HG03095 (cell line): ENCODE measurements around the gene TMC6.

ENCODE experiments used
- ATAC-seq: cut with Tn5 transposase; IDR thresholded peaks from one replicate; pipeline ENCODE4 v1.9.1; 2021; ENCODE audit warnings: moderate library complexity; ENCODE audit not compliant: unreplicated experiment

TMC6 gene

GRCh38 chr17:78111016-78111726, 17.4 kb downstream of the TMC6 start:
- ATAC-seq = no peak

GRCh38 chr17:78110363-78111015, 18.1 kb downstream of the TMC6 start:
- no peak for ATAC-seq

- no peak for ATAC-seq
Observed at GRCh38 chr17:78109489-78109761, 19.1 kb downstream of the TMC6 start.

- ATAC-seq = no peak
Observed at GRCh38 chr17:78108726-78109488, 19.6 kb downstream of the TMC6 start.

- ATAC-seq = no peak
Observed at GRCh38 chr17:78107976-78108725, 20.4 kb downstream of the TMC6 start.

GRCh38 chr17:78107457-78107856, 21.1 kb downstream of the TMC6 start:
- no peak for ATAC-seq

GRCh38 chr17:78106211-78106610, 22.3 kb downstream of the TMC6 start:
- no peak for ATAC-seq

- no peak for ATAC-seq
Observed at GRCh38 chr17:78105551-78105950, 23.0 kb downstream of the TMC6 start.

GRCh38 chr17:78105101-78105500, 23.5 kb downstream of the TMC6 start:
- no peak for ATAC-seq

GRCh38 chr17:78104540-78104941, 24.0 kb downstream of the TMC6 start:
- ATAC-seq = no peak

GRCh38 chr17:78103311-78103710, 25.2 kb downstream of the TMC6 start:
- no peak for ATAC-seq

GRCh38 chr17:78101542-78101941, 27.0 kb downstream of the TMC6 start:
- no peak for ATAC-seq

GRCh38 chr17:78101112-78101511, 27.4 kb downstream of the TMC6 start:
- no peak for ATAC-seq

- no peak for ATAC-seq
Observed at GRCh38 chr17:78096093-78096492, 32.5 kb downstream of the TMC6 start.

GRCh38 chr17:78095035-78095434, 33.5 kb downstream of the TMC6 start:
- ATAC-seq = no peak

- ATAC-seq = no peak
Observed at GRCh38 chr17:78092794-78093324, 35.7 kb downstream of the TMC6 start.

- ATAC-seq = no peak
Observed at GRCh38 chr17:78089576-78090281, 38.8 kb downstream of the TMC6 start.

GRCh38 chr17:78088529-78088928, 40.0 kb downstream of the TMC6 start:
- no peak for ATAC-seq

GRCh38 chr17:78086740-78087139, 41.8 kb downstream of the TMC6 start:
- no peak for ATAC-seq

GRCh38 chr17:78082988-78083387, 45.6 kb downstream of the TMC6 start:
- ATAC-seq = no peak
